Liver (tissue), 9 donors: ENCODE data around the gene WWOX. TPM values are rescaled to one million over a fixed set of nuclear protein-coding genes. Genes with fewer than 3 reads are reported as not detected.

Source experiments
- DNase-seq: peaks from one replicate; pipeline ENCODE4 v3.0.0-alpha.2; 2017; ENCODE audit warnings: low spot score
- H3K27ac ChIP-seq, 2 donors: one replicate each; pipeline ENCODE4 v1.7.0; 2013; ENCODE audit warnings: inconsistent platforms in 2 of 2, low read length in 2 of 2, control low read depth in 1 of 2, low read depth in 1 of 2, mild to moderate bottlenecking in 1 of 2
- H3K27me3 ChIP-seq, 4 donors: one replicate each; pipeline versions ENCODE4 v1.6.1 to v1.7.0; 2013; ENCODE audit warnings: low read length in 3 of 4, inconsistent platforms in 1 of 4, mild to moderate bottlenecking in 1 of 4, moderate library complexity in 1 of 4; ENCODE audit not compliant: control insufficient read depth in 4 of 4, insufficient read depth in 4 of 4
- H3K36me3 ChIP-seq, 4 donors: one replicate each; pipeline versions ENCODE4 v1.6.1 to v1.7.0; 2013; ENCODE audit warnings: low read length in 3 of 4, mild to moderate bottlenecking in 3 of 4, low read depth in 1 of 4, moderate library complexity in 1 of 4; ENCODE audit not compliant: control insufficient read depth in 4 of 4, insufficient read depth in 3 of 4
- H3K4me1 ChIP-seq, 4 donors: one replicate each; pipeline versions ENCODE4 v1.6.1 to v1.7.0; 2013; ENCODE audit warnings: low read length in 3 of 4, mild to moderate bottlenecking in 3 of 4, moderate library complexity in 1 of 4; ENCODE audit not compliant: control insufficient read depth in 4 of 4, insufficient read depth in 4 of 4
- H3K4me3 ChIP-seq, 3 donors: one replicate each; pipeline versions ENCODE4 v1.6.1 to v1.7.0; 2013; ENCODE audit warnings: low read length in 3 of 3, control low read depth in 1 of 3, low read depth in 1 of 3, mild to moderate bottlenecking in 1 of 3
- H3K9ac ChIP-seq, 2 donors: one replicate each; pipeline ENCODE4 v1.7.0; 2013; ENCODE audit warnings: low read length in 2 of 2, mild to moderate bottlenecking in 2 of 2, moderate library complexity in 2 of 2, control low read depth in 1 of 2, low read depth in 1 of 2
- H3K9me3 ChIP-seq, 4 donors: one replicate each; pipeline versions ENCODE4 v1.6.1 to v1.7.0; 2013; ENCODE audit warnings: low read length in 3 of 4; ENCODE audit not compliant: control insufficient read depth in 4 of 4
- EGR1 ChIP-seq, 2 donors: IDR thresholded peaks; 2 replicates each; pipeline ENCODE4 v1.6.1; 2016 to 2018; ENCODE audit warnings: antibody characterized with exemption in 2 of 2, low read depth in 2 of 2
- FOXA1 ChIP-seq: IDR thresholded peaks from 2 replicates; pipeline ENCODE4 v1.6.1; 2016; ENCODE audit warnings: antibody characterized with exemption
- FOXA2 ChIP-seq: IDR thresholded peaks from 2 replicates; pipeline ENCODE4 v1.6.1; 2016; ENCODE audit warnings: antibody characterized with exemption
- HNF4A ChIP-seq, 2 donors: conservative IDR thresholded peaks; 2 replicates each; pipeline ENCODE4 v1.6.1; 2016; ENCODE audit warnings: antibody characterized with exemption in 2 of 2, mild to moderate bottlenecking in 2 of 2
- HNF4G ChIP-seq: IDR thresholded peaks from 2 replicates; pipeline ENCODE4 v1.6.1; 2016; ENCODE audit warnings: antibody characterized with exemption
- JUND ChIP-seq, 2 donors: IDR thresholded peaks; 2 replicates each; pipeline ENCODE4 v1.6.1; 2016; ENCODE audit warnings: antibody characterized with exemption in 2 of 2
- NR2F2 ChIP-seq: IDR thresholded peaks from 2 replicates; pipeline ENCODE4 v1.6.1; 2016; ENCODE audit warnings: antibody characterized with exemption
- RAD21 ChIP-seq, 2 donors: IDR thresholded peaks; 2 replicates each; pipeline ENCODE4 v1.6.1; 2016; ENCODE audit warnings: antibody characterized with exemption in 2 of 2, mild to moderate bottlenecking in 2 of 2
- SP1 ChIP-seq: IDR thresholded peaks from 2 replicates; pipeline ENCODE4 v1.6.1; 2018; ENCODE audit warnings: antibody characterized with exemption, mild to moderate bottlenecking
- TAF1 ChIP-seq: conservative IDR thresholded peaks from 2 replicates; pipeline ENCODE4 v1.6.1; 2016; ENCODE audit warnings: antibody characterized with exemption, mild to moderate bottlenecking
- YY1 ChIP-seq: IDR thresholded peaks from 2 replicates; pipeline ENCODE4 v1.6.1; 2016; ENCODE audit warnings: antibody characterized with exemption, mild to moderate bottlenecking
- WGBS: extraction: QIAGEN DNeasy Blood & Tissue Kit; methylation state at CpG from one replicate; pipeline ENCODE4 v1.1.7; 2013; 5-methylcytosine and 5-hydroxymethylcytosine counted together
- polyA plus RNA-seq, 2 donors: library from polyadenylated mRNA; stranded (reverse) in 1 of 2; unstranded in 1 of 2; fragments of 200-250 nt in 1 of 2; fragments of >200 nt in 1 of 2; fragmentation: Nextera tagmentation in 1 of 2; extraction: Ambion mirVana in 1 of 2; gene quantifications; one replicate each; pipeline versions ENCODE4 v1.2.1 to v1.2.3, GENCODE V29; 2013 to 2015
- total RNA-seq, 2 donors: library from RNA; depleted of rRNA; stranded (reverse); fragments of >200 nt; gene quantifications; one replicate each; pipeline ENCODE4 v1.2.3, GENCODE V29; 2014
- TF ChIP-seq, protein P1 (sequence below): IDR thresholded peaks from 2 replicates; pipeline ENCODE4 v1.6.1; 2016; ENCODE audit warnings: antibody characterized with exemption
- TF ChIP-seq, protein P2 (sequence below): IDR thresholded peaks from 2 replicates; pipeline ENCODE4 v1.6.1; 2016; ENCODE audit warnings: antibody characterized with exemption
- TF ChIP-seq, protein P3 (sequence below): fragments of 150-350 bp; IDR thresholded peaks from 2 replicates; pipeline ENCODE4 v1.5.1; 2017; ENCODE audit warnings: improper control_type of control experiment, low read depth, low read length; ENCODE audit not compliant: missing input control
- TF ChIP-seq, protein P4 (sequence below): IDR thresholded peaks from 2 replicates; pipeline ENCODE4 v1.6.1; 2016; ENCODE audit warnings: antibody characterized with exemption, mild to moderate bottlenecking
- donor health status: healthy.
- donor health status: healthy.
- donor health status: healthy.
- donor health status: healthy.
- donor health status: healthy.

The WWOX gene
- total and polyA plus RNA-seq, 4 donors: 9.8 to 46.0 (median 15.3) TPM

DNA sequence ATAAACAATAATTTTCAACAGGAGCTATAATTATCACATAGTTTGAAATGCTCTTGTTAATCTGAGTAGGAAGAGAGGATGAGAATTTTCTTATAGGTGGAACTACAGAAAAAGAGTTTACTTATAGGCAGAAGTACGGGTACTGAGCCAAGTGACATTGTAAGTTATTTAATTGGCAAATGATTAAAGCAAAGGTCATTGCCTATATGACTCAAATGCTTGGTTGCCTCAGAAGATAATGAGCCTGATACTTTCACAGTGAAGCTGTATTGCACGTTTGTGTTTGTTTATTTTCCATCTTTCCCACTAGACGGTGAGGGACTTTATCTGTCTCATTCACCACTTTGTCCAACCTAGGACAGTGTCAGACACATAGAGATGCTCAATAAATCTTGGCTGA is 751.8 kb downstream of the WWOX start:
- no peaks in the 10 kb centered on the region for H3K4me1 ChIP-seq
- TF ChIP-seq, protein P1, sequence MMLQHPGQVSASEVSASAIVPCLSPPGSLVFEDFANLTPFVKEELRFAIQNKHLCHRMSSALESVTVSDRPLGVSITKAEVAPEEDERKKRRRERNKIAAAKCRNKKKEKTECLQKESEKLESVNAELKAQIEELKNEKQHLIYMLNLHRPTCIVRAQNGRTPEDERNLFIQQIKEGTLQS: no peak
- no peak for TF ChIP-seq FOXA2
- TF ChIP-seq, protein P2, sequence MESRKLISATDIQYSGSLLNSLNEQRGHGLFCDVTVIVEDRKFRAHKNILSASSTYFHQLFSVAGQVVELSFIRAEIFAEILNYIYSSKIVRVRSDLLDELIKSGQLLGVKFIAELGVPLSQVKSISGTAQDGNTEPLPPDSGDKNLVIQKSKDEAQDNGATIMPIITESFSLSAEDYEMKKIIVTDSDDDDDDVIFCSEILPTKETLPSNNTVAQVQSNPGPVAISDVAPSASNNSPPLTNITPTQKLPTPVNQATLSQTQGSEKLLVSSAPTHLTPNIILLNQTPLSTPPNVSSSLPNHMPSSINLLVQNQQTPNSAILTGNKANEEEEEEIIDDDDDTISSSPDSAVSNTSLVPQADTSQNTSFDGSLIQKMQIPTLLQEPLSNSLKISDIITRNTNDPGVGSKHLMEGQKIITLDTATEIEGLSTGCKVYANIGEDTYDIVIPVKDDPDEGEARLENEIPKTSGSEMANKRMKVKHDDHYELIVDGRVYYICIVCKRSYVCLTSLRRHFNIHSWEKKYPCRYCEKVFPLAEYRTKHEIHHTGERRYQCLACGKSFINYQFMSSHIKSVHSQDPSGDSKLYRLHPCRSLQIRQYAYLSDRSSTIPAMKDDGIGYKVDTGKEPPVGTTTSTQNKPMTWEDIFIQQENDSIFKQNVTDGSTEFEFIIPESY: no peak
- no peak for TF ChIP-seq EGR1 (IDR thresholded peaks at IDR 0.05; ENCODE audit: low read depth in 2 of 2)
- TF ChIP-seq, protein P3, sequence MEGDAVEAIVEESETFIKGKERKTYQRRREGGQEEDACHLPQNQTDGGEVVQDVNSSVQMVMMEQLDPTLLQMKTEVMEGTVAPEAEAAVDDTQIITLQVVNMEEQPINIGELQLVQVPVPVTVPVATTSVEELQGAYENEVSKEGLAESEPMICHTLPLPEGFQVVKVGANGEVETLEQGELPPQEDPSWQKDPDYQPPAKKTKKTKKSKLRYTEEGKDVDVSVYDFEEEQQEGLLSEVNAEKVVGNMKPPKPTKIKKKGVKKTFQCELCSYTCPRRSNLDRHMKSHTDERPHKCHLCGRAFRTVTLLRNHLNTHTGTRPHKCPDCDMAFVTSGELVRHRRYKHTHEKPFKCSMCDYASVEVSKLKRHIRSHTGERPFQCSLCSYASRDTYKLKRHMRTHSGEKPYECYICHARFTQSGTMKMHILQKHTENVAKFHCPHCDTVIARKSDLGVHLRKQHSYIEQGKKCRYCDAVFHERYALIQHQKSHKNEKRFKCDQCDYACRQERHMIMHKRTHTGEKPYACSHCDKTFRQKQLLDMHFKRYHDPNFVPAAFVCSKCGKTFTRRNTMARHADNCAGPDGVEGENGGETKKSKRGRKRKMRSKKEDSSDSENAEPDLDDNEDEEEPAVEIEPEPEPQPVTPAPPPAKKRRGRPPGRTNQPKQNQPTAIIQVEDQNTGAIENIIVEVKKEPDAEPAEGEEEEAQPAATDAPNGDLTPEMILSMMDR: no peak
- TF ChIP-seq NR2F2: no peak
- no peak for TF ChIP-seq HNF4A (conservative IDR thresholded peaks at IDR 0.05)
- no peak overlapping the region for H3K4me3 ChIP-seq
- no peak overlapping the region for H3K27ac ChIP-seq
- H3K27me3 ChIP-seq: no peaks in the 10 kb centered on the region
- no peak for DNase-seq
- no peak overlapping the region for H3K9ac ChIP-seq
- no peaks in the 10 kb centered on the region for H3K9me3 ChIP-seq
- H3K36me3 ChIP-seq: no peaks in the 10 kb centered on the region
- WGBS: 55% methylated on average over 3 of the region's 3 CpGs

DNA sequence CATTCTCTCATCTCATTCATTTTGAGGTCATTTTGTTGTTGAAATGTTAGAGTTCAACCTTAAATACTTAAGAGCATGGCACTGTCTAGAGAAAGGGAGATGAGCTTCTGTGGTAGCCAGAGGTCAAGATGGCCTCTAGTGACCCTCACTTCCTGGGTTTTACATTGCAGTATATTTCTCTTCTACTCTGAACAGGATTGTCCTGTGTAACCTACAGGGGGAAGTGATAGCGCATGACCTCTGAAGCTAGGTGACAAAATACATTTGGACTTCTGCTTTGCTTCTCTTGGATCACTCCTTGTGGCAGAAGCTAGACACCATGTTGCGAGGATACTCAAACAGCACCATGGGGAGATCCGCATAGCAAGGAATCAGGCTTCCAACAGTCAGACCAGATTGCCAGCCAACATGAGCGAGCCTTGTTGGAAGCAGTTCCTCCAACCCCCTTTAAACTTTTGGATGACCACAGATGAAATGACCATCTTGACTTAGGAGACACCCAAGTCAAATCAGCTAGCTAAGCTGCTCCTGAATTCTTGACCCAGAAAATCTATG is 752.7 kb downstream of the WWOX start:
- H3K27ac ChIP-seq: no peak overlapping the region
- H3K36me3 ChIP-seq: no peaks in the 10 kb centered on the region
- WGBS: 98% methylated on average over 4 of the region's 4 CpGs
- TF ChIP-seq RAD21 (IDR thresholded peaks at IDR 0.05): no peak
- TF ChIP-seq SP1: no peak
- TF ChIP-seq EGR1 (IDR thresholded peaks at IDR 0.05; ENCODE audit: low read depth in 2 of 2): no peak
- TF ChIP-seq TAF1: no peak
- TF ChIP-seq HNF4G: no peak
- TF ChIP-seq, protein P2: no peak
- no peak for TF ChIP-seq YY1
- no peak for TF ChIP-seq JUND (IDR thresholded peaks at IDR 0.05)
- TF ChIP-seq, protein P4, sequence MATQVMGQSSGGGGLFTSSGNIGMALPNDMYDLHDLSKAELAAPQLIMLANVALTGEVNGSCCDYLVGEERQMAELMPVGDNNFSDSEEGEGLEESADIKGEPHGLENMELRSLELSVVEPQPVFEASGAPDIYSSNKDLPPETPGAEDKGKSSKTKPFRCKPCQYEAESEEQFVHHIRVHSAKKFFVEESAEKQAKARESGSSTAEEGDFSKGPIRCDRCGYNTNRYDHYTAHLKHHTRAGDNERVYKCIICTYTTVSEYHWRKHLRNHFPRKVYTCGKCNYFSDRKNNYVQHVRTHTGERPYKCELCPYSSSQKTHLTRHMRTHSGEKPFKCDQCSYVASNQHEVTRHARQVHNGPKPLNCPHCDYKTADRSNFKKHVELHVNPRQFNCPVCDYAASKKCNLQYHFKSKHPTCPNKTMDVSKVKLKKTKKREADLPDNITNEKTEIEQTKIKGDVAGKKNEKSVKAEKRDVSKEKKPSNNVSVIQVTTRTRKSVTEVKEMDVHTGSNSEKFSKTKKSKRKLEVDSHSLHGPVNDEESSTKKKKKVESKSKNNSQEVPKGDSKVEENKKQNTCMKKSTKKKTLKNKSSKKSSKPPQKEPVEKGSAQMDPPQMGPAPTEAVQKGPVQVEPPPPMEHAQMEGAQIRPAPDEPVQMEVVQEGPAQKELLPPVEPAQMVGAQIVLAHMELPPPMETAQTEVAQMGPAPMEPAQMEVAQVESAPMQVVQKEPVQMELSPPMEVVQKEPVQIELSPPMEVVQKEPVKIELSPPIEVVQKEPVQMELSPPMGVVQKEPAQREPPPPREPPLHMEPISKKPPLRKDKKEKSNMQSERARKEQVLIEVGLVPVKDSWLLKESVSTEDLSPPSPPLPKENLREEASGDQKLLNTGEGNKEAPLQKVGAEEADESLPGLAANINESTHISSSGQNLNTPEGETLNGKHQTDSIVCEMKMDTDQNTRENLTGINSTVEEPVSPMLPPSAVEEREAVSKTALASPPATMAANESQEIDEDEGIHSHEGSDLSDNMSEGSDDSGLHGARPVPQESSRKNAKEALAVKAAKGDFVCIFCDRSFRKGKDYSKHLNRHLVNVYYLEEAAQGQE: no peak
- TF ChIP-seq, protein P3: no peak
- TF ChIP-seq FOXA1: no peak
- H3K9me3 ChIP-seq: no peaks in the 10 kb centered on the region
- DNase-seq: no peak
- no peak overlapping the region for H3K9ac ChIP-seq
- no peaks in the 10 kb centered on the region for H3K27me3 ChIP-seq
- H3K4me3 ChIP-seq: no peak overlapping the region
- no peaks in the 10 kb centered on the region for H3K4me1 ChIP-seq
